K562 (cell line): ENCODE measurements around the gene EDDM13. TPM values are rescaled to one million over a fixed set of nuclear protein-coding genes. Genes with fewer than 3 reads are reported as not detected.
A peak's percentile ranks its signal among the peaks of the same experiment; 100 is the strongest.

Experiments used
- ATAC-seq: fragments of 200-7000 bp; cut with Tn5 transposase; 3 replicates; pipeline ENCODE4 v1.9.1; 2020; ENCODE audit warnings: moderate library complexity
- BruUV-seq: library from RNA; stranded (reverse); fragments of 400-500 nt; replicated peaks from 2 replicates; lab custom pipeline; 2021; lab: Mats Ljungman, UMichigan
- CTCF ChIA-PET: fragments of 300-600 bp; formaldehyde crosslinking; extraction: SDS; loops from one replicate; lab custom pipeline; 2021; ENCODE audit warnings: low intra/inter-chr PET ratio; lab: Yijun Ruan, JAX
- POLR2A ChIA-PET: fragments of 300-600, 350-650 bp; sonication (Branson Sonifier 250); formaldehyde crosslinking; extraction: SDS; loops from one replicate; lab custom pipeline; 2021; ENCODE audit warnings: antibody characterized with exemption, inconsistent platforms; lab: Yijun Ruan, JAX
- DNase-seq, 4 experiments: peaks; one replicate each; pipeline versions ENCODE4 v3.0.0 to v3.0.0-alpha.2; 2011 to 2018; ENCODE audit warnings: low spot score in 3 of 4, mixed read lengths in 3 of 4; ENCODE audit errors: extremely low read depth in 1 of 4
- FAIRE-seq: peaks from 2 replicates; lab custom pipeline; 2011; peaks lifted over from hg19 to GRCh38; lab: Jason Lieb, UNC
- H2AFZ ChIP-seq: 2 replicates; pipeline ENCODE4 v1.6.0; 2011; ENCODE audit warnings: low read depth, low read length, control low read depth, inconsistent platforms
- H3K27ac ChIP-seq: fragments of 200-600 bp; 3 replicates; pipeline ENCODE4 v1.8.0; 2011; ENCODE audit warnings: low read depth, mild to moderate bottlenecking, control low read depth, inconsistent platforms, low read length, moderate library complexity, mixed read lengths; ENCODE audit errors: extremely low read depth
- H3K27me3 ChIP-seq, 2 experiments: fragments of 300-600 bp in 1 of 2; 2 replicates in 1 of 2; 3 replicates in 1 of 2; pipeline versions ENCODE4 v1.6.0 to v1.8.0; 2011; ENCODE audit warnings: inconsistent platforms in 2 of 2, low read length in 2 of 2, mild to moderate bottlenecking in 1 of 2, mixed read lengths in 1 of 2, moderate library complexity in 1 of 2; ENCODE audit not compliant: control insufficient read depth in 2 of 2, insufficient read depth in 2 of 2
- H3K36me3 ChIP-seq: fragments of 300-600 bp; 3 replicates; pipeline ENCODE4 v1.8.0; 2011; ENCODE audit warnings: mild to moderate bottlenecking, low read length, inconsistent platforms; ENCODE audit not compliant: control insufficient read depth, insufficient read depth
- H3K4me1 ChIP-seq, 2 experiments: fragments of 200-600 bp in 1 of 2; replicated peaks in 1 of 2; 2 replicates in 1 of 2; 3 replicates in 1 of 2; pipeline versions ENCODE4 v1.5.1 to v1.8.0; 2011; ENCODE audit warnings: inconsistent platforms in 2 of 2, low read length in 2 of 2, mild to moderate bottlenecking in 1 of 2, mixed read lengths in 1 of 2, moderate library complexity in 1 of 2; ENCODE audit not compliant: control insufficient read depth in 2 of 2, insufficient read depth in 2 of 2
- H3K4me2 ChIP-seq: 2 replicates; pipeline ENCODE4 v1.6.1; 2011; ENCODE audit warnings: low read length, control low read depth, inconsistent platforms, mixed read lengths; ENCODE audit not compliant: insufficient read depth
- H3K4me3 ChIP-seq: fragments of 200-600 bp; sonication (generic), shearing (Covaris generic); 2 replicates; pipeline ENCODE4 v1.5.1; 2016; ENCODE audit warnings: control low read depth, inconsistent platforms
- H3K79me2 ChIP-seq: fragments of 200-600 bp; 3 replicates; pipeline ENCODE4 v1.8.0; 2011; ENCODE audit warnings: low read length, inconsistent platforms; ENCODE audit not compliant: control insufficient read depth, insufficient read depth
- H3K9ac ChIP-seq, 2 experiments: 2 replicates each; pipeline versions ENCODE4 v1.6.0 to v1.6.1; 2011; ENCODE audit warnings: low read depth in 2 of 2, low read length in 2 of 2, control low read depth in 1 of 2, inconsistent platforms in 1 of 2, mild to moderate bottlenecking in 1 of 2, mixed read lengths in 1 of 2; ENCODE audit not compliant: insufficient read depth in 1 of 2
- H3K9me1 ChIP-seq: one replicate; pipeline ENCODE4 v1.6.0; 2011; ENCODE audit warnings: inconsistent platforms, mild to moderate bottlenecking, low read length, moderate library complexity; ENCODE audit not compliant: control insufficient read depth, insufficient read depth
- H3K9me3 ChIP-seq: replicated peaks from 2 replicates; pipeline ENCODE4 v1.5.1; 2011; ENCODE audit warnings: low read depth, low read length, inconsistent platforms; ENCODE audit not compliant: control insufficient read depth, insufficient read depth
- H4K20me1 ChIP-seq: replicated peaks from 2 replicates; pipeline ENCODE4 v1.6.1; 2011; ENCODE audit warnings: low read length, inconsistent platforms, mixed read lengths; ENCODE audit not compliant: control insufficient read depth, insufficient read depth
- DPF2 ChIP-seq: fragments of 450-650 bp; IDR thresholded peaks from 2 replicates; pipeline ENCODE4 v1.6.1; 2016
- HES1 ChIP-seq: fragments of 450-650 bp; IDR thresholded peaks from 2 replicates; pipeline ENCODE4 v1.6.1; 2016; ENCODE audit warnings: low read depth, mild to moderate bottlenecking, moderate library complexity
- NFIC ChIP-seq: fragments of 450-650 bp; IDR thresholded peaks from 2 replicates; pipeline ENCODE4 v1.6.1; 2017; ENCODE audit warnings: mild to moderate bottlenecking, inconsistent platforms
- PBX2 ChIP-seq, 2 experiments: IDR thresholded peaks in 1 of 2; conservative IDR thresholded peaks in 1 of 2; 2 replicates each; pipeline ENCODE4 v1.6.1; 2016; ENCODE audit warnings: low read depth in 2 of 2, mild to moderate bottlenecking in 1 of 2, missing compliant biosample characterization in 1 of 2, missing genetic modification characterization in 1 of 2, moderate library complexity in 1 of 2
- RCOR1 ChIP-seq, 2 experiments: IDR thresholded peaks; 2 replicates each; pipeline ENCODE4 v1.6.1; 2012; ENCODE audit warnings: low read depth in 2 of 2, low read length in 2 of 2, borderline replicate concordance in 1 of 2, improper control_type of control experiment in 1 of 2
- SNAPC5 ChIP-seq: fragments of 250-450 bp; sonication (Bioruptor Pico); IDR thresholded peaks from 2 replicates; pipeline ENCODE4 v1.8.0; 2021; ENCODE audit warnings: moderate library complexity, mild to moderate bottlenecking, inconsistent platforms
- TEAD2 ChIP-seq: fragments of 450-650 bp; IDR thresholded peaks from 2 replicates; pipeline ENCODE4 v1.6.1; 2016; ENCODE audit warnings: missing genetic modification characterization, control low read depth, missing compliant biosample characterization
- ZNF408 ChIP-seq: fragments of 250-450 bp; sonication (Bioruptor Pico); IDR thresholded peaks from 2 replicates; pipeline ENCODE4 v1.4.0; 2020; ENCODE audit warnings: low read depth, mild to moderate bottlenecking, moderate library complexity
- ZNF436 ChIP-seq: fragments of 250-450, 450-650 bp; sonication (Bioruptor Pico); formaldehyde crosslinking; IDR thresholded peaks from 2 replicates; pipeline ENCODE4 v1.7.0; 2020; ENCODE audit warnings: mild to moderate bottlenecking
- ZNF79 ChIP-seq: fragments of 250-450 bp; sonication (Bioruptor Pico); IDR thresholded peaks from 2 replicates; pipeline ENCODE4 v1.4.0; 2020; ENCODE audit warnings: low read depth, mild to moderate bottlenecking, moderate library complexity
- in situ Hi-C: fragments of 300-500 bp; cut with MboI; formaldehyde crosslinking; loops from 4 replicates; pipeline ENCODE4 v1.15.0; 2018; ENCODE audit warnings: inconsistent platforms, mixed read lengths
- intact Hi-C: fragments of 100-400 bp; cut with micrococcal nuclease; formaldehyde crosslinking; loops from 2 replicates; pipeline ENCODE4 v1.14.2; 2022
- polyA plus RNA-seq, 8 experiments: library from polyadenylated mRNA; depleted of rRNA in 4 of 8; stranded (reverse) in 5 of 8; unstranded in 3 of 8; fragments of >200 nt; fragmentation: Nextera tagmentation in 2 of 8; fragmentation: Illumina TruSeq in 1 of 8; extraction: Ambion mirVana in 2 of 8; extraction: Trizol in 1 of 8; gene quantifications; 2 replicates each; pipeline versions ENCODE4 v1.2.1 to v1.2.3, GENCODE V29; 2011 to 2014; ENCODE audit warnings: inconsistent platforms in 1 of 8, missing spikeins in 1 of 8
- total RNA-seq, 7 experiments: library from RNA; depleted of rRNA in 6 of 7; stranded (reverse); fragments of >200 nt in 6 of 7; fragmentation: Illumina TruSeq in 2 of 7; extraction: Trizol in 2 of 7; gene quantifications; 2 replicates each; pipeline versions ENCODE4 v1.2.1 to v1.2.3, GENCODE V29; 2011 to 2021; ENCODE audit warnings: low replicate concordance in 1 of 7

EDDM13 gene
- total and polyA plus RNA-seq, 9 of the 15 experiments (the other 6 are each of a cell fraction or from before 2014, with no cell fraction given), result 2.0 to 7.7 (median 4.1) TPM

GRCh38 chr19:56261145-56261544 is 11.4 kb upstream of the EDDM13 start:
- POLR2A ChIA-PET, result interaction anchor here (0.9 to 2.4 kb wide), 2 partner anchors 10 to 194 kb away, joined by 3 to 10 read pairs; no protein-coding TSS in a partner anchor
- H3K36me3 ChIP-seq, result no peaks in the 10 kb centered on the region
- no peak overlapping the region for H3K4me2 ChIP-seq
- H3K27me3 ChIP-seq, result no peaks in the 10 kb centered on the region
- ATAC-seq (no peak), FAIRE-seq (no peak), DNase-seq (no peak)
- H2AFZ ChIP-seq, result no peak overlapping the region
- no peaks in the 10 kb centered on the region for H3K9me3 ChIP-seq
- H3K27ac ChIP-seq, result no peak overlapping the region
- H3K79me2 ChIP-seq, result no peaks in the 10 kb centered on the region
- intact Hi-C loops (no loop called here), in situ Hi-C loops (loop anchor here (5.0 kb wide), 1 partner anchor 71 kb away; no protein-coding TSS in a partner anchor)
- CTCF ChIA-PET, result no interaction called here
- H3K9me1 ChIP-seq, result no peaks in the 10 kb centered on the region
- H3K4me1 ChIP-seq, result peaks cover 13 to 19% of the 10 kb centered on the region in 2 experiments; a peak in 4 of 5 replicates
- H3K4me3 ChIP-seq, result no peak overlapping the region
- H4K20me1 ChIP-seq, result no peaks in the 10 kb centered on the region
- no TSS peak for BruUV-seq
- no peak overlapping the region for H3K9ac ChIP-seq
- TF ChIP-seq SNAPC5 (CRISPR knock-in tag) (no peak), PBX2 (CRISPR knock-in tag; IDR thresholded peaks at IDR 0.05; ENCODE audit: low read depth) (no peak), PBX2 (tag; conservative IDR thresholded peaks at IDR 0.05; ENCODE audit: low read depth) (peak; percentile 58; the same call in 1 of the 2 replicates), ZNF436 (CRISPR knock-in tag) (peak; percentile 81), HES1 (no peak), DPF2 (no peak), ZNF408 (CRISPR knock-in tag) (no peak), ZNF79 (CRISPR knock-in tag) (no peak), NFIC (peak; percentile 50), RCOR1 (IDR thresholded peaks at IDR 0.05; ENCODE audit: borderline replicate concordance in 1 of 2, low read depth in 2 of 2, low read length in 2 of 2) (0 out of 4 replicates have a peak, but pooled peaks of 1 of the 2 experiments have one; percentile 6), TEAD2 (tag) (no peak)
